HG03103 (cell line): Measurements from ENCODE around the gene SARS1.

Experiments
- ATAC-seq: cut with Tn5 transposase; IDR thresholded peaks from one replicate; pipeline ENCODE4 v1.9.1; 2021; ENCODE audit warnings: low read depth; ENCODE audit not compliant: unreplicated experiment

Gene SARS1

DNA sequence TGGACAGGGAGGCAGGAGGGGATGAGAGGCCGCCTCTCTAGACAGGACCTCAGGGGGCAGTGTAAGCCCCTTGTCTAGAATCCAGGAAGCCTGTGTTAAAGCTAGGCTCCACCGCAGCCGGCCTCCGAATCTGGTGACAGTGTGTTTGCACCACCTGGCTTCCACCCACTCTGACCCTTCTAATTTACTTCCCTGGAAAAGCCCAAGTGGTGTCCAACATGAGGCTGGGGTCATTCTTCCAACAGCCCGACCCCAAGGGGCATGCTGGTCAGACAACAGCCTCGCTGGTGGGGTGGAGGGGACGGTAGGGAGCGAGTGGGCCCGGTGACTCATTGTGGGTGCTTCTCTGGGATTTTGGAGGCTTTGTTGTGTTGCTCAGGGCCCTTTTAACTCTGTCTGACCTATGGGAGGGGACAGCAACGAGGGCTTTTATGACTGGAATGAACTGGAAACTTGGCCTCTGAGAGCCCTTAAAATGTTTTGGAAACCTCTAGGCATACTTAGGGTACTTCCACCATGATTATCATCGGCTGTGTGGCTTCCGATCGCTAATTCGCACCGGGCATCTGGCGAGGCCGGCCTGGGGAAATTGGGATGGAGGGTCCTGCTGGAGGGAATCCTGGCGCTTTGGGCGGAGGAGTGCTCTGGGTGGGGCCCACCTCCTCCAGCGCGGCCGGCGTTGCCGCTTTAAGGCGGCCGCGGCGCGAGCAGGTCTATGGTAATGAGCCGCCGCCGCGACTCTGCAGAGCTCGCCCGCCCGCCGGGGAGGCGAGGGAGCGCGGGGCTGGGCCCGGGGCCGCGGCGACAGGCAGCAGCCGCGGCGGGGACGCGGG, 35.3 kb downstream of the SARS1 start, which contains the start of gene CELSR2:
CELSR2 (plus strand) TSS at position 743 of the 833 bp plus-strand sequence. CDS start 541 bp downstream, outside the sequence.
- ATAC-seq: peak; percentile 75

DNA sequence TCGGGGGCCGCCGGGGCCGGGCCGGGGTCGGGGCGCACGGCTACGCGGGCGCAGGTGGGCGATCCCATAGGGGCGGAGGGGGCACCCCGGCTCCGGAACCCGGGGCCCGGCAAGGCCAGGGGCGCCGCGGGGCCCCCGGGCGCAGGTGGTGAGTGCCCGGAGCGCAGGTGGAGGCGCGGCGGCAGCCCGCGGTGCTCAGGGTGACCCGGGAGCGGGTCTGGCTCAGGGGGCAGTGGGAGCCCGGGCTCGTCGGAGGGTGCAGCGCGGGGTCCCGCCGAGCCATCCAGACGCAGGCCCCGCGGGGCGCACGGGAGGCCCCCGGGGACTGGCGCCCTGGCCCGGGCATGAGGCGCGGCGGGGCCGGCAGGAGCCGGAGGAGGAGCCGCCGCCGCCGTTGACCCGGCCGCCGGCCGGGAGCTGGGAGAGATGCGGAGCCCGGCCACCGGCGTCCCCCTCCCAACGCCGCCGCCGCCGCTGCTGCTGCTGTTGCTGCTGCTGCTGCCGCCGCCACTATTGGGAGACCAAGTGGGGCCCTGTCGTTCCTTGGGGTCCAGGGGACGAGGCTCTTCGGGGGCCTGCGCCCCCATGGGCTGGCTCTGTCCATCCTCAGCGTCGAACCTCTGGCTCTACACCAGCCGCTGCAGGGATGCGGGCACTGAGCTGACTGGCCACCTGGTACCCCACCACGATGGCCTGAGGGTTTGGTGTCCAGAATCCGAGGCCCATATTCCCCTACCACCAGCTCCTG, 36.1 kb downstream of the SARS1 start:
- ATAC-seq: peak; percentile 20

DNA sequence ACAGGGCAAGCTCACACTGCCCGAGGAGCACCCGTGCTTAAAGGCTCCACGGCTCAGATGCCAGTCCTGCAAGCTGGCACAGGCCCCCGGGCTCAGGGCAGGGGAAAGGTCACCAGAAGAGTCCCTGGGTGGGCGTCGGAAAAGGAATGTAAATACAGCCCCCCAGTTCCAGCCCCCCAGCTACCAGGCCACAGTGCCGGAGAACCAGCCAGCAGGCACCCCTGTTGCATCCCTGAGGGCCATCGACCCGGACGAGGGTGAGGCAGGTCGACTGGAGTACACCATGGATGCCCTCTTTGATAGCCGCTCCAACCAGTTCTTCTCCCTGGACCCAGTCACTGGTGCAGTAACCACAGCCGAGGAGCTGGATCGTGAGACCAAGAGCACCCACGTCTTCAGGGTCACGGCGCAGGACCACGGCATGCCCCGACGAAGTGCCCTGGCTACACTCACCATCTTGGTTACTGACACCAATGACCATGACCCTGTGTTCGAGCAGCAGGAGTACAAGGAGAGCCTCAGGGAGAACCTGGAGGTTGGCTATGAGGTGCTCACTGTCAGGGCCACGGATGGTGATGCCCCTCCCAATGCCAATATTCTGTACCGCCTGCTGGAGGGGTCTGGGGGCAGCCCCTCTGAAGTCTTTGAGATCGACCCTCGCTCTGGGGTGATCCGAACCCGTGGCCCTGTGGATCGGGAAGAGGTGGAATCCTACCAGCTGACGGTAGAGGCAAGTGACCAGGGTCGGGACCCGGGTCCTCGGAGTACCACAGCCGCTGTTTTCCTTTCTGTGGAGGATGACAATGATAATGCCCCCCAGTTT, 36.9 kb downstream of the SARS1 start:
- no peak for ATAC-seq

DNA sequence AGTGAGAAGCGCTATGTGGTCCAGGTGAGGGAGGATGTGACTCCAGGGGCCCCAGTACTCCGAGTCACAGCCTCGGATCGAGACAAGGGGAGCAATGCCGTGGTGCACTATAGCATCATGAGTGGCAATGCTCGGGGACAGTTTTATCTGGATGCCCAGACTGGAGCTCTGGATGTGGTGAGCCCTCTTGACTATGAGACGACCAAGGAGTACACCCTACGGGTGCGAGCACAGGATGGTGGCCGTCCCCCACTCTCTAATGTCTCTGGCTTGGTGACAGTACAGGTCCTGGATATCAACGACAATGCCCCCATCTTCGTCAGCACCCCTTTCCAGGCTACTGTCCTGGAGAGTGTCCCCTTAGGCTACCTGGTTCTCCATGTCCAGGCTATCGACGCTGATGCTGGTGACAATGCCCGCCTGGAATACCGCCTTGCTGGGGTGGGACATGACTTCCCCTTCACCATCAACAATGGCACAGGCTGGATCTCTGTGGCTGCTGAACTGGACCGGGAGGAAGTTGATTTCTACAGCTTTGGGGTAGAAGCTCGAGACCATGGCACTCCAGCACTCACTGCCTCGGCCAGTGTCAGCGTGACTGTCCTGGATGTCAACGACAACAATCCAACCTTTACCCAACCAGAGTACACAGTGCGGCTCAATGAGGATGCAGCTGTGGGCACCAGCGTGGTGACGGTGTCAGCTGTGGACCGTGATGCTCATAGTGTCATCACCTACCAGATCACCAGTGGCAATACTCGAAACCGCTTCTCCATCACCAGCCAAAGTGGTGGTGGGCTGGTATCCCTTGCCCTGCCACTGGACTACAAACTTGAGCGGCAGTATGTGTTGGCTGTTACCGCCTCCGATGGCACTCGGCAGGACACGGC, 37.8 kb downstream of the SARS1 start:
- no peak for ATAC-seq

DNA sequence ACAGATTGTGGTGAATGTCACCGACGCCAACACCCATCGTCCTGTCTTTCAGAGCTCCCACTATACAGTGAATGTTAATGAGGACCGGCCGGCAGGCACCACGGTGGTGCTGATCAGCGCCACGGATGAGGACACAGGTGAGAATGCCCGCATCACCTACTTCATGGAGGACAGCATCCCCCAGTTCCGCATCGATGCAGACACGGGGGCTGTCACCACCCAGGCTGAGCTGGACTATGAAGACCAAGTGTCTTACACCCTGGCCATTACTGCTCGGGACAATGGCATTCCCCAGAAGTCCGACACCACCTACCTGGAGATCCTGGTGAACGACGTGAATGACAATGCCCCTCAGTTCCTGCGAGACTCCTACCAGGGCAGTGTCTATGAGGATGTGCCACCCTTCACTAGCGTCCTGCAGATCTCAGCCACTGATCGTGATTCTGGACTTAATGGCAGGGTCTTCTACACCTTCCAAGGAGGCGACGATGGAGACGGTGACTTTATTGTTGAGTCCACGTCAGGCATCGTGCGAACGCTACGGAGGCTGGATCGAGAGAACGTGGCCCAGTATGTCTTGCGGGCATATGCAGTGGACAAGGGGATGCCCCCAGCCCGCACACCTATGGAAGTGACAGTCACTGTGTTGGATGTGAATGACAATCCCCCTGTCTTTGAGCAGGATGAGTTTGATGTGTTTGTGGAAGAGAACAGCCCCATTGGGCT, 38.6 kb downstream of the SARS1 start:
- no peak for ATAC-seq

DNA sequence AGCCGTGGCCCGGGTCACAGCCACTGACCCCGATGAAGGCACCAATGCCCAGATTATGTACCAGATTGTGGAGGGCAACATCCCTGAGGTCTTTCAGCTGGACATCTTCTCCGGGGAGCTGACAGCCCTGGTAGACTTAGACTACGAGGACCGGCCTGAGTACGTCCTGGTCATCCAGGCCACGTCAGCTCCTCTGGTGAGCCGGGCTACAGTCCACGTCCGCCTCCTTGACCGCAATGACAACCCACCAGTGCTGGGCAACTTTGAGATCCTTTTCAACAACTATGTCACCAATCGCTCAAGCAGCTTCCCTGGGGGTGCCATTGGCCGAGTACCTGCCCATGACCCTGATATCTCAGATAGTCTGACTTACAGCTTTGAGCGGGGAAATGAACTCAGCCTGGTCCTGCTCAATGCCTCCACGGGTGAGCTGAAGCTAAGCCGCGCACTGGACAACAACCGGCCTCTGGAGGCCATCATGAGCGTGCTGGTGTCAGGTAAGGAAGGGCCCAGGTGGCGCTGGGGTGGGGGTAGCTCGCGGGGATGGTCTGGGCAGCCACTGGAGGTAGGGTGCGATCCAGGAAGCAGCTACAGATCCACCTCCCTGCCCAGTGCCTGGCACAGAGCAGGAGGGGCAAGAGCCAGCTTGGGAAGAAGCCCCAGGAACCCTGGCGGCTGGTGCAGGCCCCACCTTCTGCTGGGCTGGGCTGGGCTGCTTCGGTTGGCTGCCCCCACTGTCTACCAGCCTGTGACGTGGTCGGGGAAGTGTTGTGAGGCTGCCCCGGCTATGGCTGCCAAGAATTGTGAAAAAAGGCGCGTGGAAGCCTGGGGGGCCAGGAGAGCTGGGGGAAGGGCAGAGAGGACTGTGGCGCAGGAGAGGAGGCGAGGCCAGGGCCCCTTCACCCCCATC, 39.4 kb downstream of the SARS1 start:
- no peak for ATAC-seq

DNA sequence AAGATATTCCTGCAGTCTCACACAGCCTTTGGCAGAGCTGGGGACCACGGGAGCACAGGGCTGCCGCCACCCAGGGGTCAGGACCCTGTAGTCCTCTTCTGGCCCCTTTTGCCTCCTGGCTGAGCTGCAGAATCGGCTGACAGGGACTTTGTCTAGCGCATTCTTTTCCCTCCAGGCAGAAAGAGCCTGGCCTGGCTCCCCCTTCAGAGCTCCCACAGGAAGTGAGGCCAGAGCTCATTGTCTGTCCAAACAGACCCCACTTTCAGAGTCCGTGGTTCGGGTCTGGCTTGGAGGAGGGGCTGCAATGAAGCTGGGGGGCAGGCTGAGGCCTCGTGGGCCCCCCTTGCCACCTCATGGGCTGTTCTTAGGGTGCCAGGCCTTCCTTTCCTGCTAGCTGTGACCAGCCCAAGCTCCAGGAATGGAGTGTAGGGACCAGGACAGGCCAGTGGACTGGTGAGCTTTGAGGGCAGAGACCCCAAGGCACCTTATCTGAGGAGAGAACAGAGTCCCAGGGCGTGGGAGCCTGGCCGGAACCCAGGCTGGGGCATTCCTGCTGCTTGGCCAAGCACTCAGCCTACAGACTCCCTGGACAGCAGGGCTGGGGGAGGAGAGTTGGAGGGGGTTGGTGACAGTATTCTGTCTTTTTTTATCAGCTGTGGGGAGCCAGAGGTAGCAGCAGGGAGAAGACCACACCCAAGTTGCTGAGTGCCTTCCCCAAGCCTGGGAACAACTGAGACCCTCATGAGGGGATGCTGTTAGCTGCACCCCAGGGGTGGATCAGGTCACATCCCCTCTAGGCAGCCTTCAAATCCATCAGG, 40.3 kb downstream of the SARS1 start:
- no peak for ATAC-seq

DNA sequence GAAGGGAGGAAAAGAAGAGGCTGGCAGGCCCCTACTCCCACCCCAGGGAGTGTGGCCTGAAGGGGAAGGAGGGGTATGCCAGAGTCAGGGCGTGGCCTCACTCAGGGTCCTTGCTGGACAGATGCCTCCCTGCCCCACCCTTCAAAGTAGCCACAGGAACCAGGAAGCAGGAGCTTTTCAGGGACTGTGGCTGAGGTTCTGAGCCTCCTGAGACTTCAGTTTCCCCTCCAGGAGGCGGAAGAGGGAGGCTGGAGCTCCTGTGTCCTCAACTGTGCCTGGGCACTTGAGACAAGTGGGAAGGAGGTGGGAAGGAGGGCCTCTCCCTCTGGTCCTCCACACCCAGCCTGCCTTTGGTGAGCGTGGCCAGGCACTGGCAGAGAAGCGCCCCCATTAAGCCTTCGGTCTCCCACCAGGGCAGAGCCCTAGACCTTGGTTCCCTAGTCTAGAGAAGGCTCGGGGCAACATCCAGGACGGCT, 40.9 kb downstream of the SARS1 start:
- no peak for ATAC-seq

DNA sequence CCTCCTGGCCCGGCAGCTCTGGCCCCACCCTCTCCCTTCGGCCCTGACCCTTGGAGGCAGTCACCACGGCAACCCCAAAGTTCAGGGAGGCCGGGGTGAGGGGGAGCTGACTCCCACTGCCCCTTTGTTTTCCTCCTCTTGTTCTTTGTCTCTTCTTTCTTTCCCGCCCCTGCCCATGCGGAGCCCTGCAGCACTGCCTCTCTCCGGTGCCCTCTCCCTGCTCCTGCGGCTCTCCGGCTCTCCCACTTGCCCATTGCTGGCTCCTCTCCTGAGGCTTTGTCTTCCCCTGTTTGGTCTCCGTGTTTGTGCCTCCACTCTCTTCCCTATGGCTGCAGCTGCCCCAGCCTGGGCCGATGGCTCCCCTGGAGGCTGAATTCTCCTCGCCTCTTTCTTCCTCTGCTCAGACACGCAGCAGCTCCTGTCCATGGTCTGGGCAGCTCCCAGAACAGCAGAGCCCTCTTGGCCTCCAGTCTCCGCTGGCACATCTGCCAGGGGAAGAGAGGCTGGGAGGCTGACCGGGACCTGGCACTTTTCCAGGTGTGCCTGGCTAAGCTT, 41.5 kb downstream of the SARS1 start:
- ATAC-seq: no peak

DNA sequence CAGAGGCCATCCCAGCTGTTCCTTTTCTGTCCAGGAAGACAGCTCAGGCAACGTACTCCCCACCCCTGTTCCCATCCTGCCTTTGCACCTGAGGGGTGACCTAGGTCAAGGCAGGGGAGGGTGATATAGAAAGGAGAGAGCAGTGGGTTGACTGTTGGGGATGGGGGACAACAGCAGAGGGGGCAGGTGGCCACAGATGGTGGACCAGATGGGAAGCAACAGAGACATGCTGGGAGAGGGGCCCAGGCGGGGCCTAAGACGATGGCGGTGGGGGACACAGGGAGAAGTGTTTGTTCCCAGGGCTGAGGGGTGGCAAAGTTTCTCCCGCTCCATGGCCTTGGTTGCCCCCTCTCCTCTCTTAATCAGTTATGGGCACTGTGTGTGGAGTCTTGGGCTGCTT, 42.0 kb downstream of the SARS1 start:
- no peak for ATAC-seq

DNA sequence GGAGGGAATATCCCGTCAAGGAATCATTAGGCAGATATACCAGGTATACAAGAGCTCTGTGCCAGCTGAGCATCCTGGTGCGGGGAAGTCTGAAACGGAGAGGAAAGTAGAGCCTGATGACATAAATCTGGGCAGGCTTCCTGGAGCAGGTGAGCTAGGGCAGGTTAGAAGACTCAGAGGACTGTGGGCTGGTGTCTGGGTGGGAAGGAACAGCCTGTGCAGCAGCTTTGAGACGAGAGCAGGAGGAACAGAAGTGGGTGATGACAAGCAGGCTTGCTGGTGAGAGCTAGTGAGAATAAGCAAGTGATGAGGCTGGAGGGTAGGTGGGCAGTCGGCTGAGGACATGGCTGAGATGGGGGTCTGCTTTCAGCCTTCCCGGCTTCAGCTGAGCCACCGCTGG, 42.4 kb downstream of the SARS1 start:
- ATAC-seq: no peak

DNA sequence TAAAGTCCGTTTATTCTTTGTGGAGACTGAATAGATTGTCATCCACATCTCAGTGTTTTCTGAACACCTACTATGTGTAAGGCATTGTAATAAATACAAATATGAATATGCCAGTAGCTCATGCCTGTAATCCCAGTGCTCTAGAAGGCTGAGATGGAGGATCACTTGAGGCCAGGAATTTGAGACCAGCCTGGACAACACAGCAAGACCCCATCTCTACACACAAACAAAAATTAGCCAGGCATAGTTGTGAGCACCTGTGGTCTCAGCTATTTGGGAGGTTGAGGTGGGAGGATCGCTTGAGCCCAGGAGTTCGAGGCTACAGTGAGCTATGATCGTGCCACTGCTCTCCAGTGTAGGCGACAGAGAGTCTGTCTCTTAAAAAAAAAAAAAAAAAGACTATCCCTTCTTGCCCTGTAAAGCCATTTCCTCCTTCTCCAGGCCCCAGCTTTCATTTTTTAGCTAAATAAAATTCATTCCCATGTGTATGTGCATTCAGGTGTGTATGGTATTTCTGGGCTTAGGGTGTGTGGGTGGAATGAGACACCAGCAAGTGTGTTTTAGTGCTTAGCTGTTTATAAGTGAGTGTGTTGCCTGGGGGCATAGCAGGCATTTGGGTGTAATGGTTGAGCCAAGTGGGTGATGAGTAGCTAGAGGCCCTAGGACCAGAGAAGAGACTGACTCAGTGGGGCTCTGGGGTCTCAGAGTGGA, 43.4 kb downstream of the SARS1 start:
- no peak for ATAC-seq

DNA sequence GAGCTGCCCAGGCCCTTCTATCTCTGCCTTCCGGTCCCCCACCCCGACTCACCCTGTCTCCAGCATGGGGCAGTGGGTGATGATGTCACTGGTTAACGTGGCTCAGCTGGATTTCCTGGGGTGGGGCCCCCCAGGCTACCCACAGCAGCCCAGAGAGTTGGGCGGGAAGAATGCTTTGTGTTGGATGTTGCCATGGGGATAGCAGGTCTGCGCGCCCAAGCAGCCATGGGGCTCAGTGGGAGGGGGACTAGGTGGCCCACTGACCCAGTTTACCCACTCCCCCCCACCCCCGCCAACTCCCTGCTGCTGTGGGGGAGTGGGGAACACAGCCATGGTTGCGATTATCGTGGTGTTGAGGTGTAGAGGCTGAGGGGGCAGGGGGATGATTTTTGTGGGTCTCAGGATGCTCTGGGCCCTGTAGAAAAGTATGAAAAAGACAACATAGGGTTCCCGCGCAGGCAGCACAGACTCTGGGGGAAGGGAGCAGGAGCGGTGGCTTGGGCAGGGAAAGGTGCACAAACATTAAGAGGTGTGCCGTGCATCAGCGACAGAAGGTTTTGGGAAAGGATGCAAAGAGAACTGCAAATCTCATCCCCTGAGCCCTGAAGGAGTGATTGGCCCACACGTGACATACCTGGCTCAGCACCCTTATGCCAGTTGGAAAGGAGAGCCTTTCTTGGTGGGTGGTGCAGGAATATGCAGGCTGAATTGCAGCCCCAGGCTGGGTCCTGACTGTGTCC, 44.1 kb downstream of the SARS1 start:
- no peak for ATAC-seq

DNA sequence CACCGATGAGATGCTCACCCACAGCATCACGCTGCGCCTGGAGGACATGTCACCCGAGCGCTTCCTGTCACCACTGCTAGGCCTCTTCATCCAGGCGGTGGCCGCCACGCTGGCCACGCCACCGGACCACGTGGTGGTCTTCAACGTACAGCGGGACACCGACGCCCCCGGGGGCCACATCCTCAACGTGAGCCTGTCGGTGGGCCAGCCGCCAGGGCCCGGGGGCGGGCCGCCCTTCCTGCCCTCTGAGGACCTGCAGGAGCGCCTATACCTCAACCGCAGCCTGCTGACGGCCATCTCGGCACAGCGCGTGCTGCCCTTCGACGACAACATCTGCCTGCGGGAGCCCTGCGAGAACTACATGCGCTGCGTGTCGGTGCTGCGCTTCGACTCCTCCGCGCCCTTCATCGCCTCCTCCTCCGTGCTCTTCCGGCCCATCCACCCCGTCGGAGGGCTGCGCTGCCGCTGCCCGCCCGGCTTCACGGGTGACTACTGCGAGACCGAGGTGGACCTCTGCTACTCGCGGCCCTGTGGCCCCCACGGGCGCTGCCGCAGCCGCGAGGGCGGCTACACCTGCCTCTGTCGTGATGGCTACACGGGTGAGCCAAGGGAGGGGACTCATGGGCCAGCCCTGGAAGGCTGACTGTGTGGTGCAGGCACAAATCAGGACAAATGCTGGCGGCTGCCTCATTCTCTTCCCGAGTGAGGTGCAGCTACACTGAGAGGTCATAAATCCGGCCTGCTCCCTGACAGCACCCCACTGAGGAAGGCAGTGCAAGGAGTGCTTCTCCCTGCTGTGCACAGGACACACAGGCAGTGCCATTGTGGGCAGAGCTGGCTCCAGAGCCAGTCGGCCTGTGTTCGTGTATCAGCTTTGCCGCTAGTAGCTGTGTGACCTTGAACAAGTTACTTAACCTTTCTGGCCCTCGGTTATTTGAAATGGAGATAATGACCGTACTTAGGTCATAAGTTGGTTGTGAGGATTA, 45.1 kb downstream of the SARS1 start:
- no peak for ATAC-seq
